Endothelial cell of umbilical vein (primary cell): ENCODE results near the gene ERGIC1. TPM values are rescaled to one million over a fixed set of nuclear protein-coding genes. Genes with fewer than 3 reads are reported as not detected.

ENCODE experiments used
- BruUV-seq: library from RNA; stranded (reverse); fragments of 400-500 nt; replicated peaks from 2 replicates; lab custom pipeline; 2021; lab: Mats Ljungman, UMichigan
- CTCF ChIA-PET: fragments of 300-600, 350-600 bp; sonication (Branson Sonifier 250); formaldehyde crosslinking; loops from one replicate; lab custom pipeline; 2021; ENCODE audit warnings: antibody characterized with exemption, inconsistent platforms; lab: Charles Lee
- POLR2A ChIA-PET: fragments of 300-600, 350-600 bp; sonication (Branson Sonifier 250); formaldehyde crosslinking; loops from one replicate; lab custom pipeline; 2021; ENCODE audit warnings: antibody characterized with exemption, inconsistent platforms; lab: Charles Lee
- DNase-seq: peaks from one replicate; pipeline ENCODE4 v3.0.0-alpha.2; 2011; ENCODE audit warnings: low read depth, low spot score
- FAIRE-seq: peaks from 2 replicates; lab custom pipeline; 2011; peaks lifted over from hg19 to GRCh38; lab: Jason Lieb, UNC
- H2AFZ ChIP-seq: 2 replicates; pipeline ENCODE4 v1.6.0; 2012; ENCODE audit warnings: low read depth, low read length, control low read depth, inconsistent platforms
- H3K27ac ChIP-seq: 2 replicates; pipeline ENCODE4 v1.5.1; 2011; ENCODE audit warnings: low read depth, mild to moderate bottlenecking, control low read depth, low read length, moderate library complexity; ENCODE audit not compliant: insufficient read depth
- H3K27me3 ChIP-seq, 2 experiments: 2 replicates each; pipeline versions ENCODE4 v1.6.0 to v1.6.1; 2011; ENCODE audit warnings: low read length in 2 of 2, mixed read lengths in 1 of 2; ENCODE audit not compliant: control insufficient read depth in 2 of 2, insufficient read depth in 2 of 2
- H3K36me3 ChIP-seq, 2 experiments: 2 replicates in 1 of 2; 3 replicates in 1 of 2; pipeline ENCODE4 v1.5.1; 2011; ENCODE audit warnings: low read length in 2 of 2, mild to moderate bottlenecking in 1 of 2, moderate library complexity in 1 of 2; ENCODE audit not compliant: control insufficient read depth in 2 of 2, insufficient read depth in 2 of 2; ENCODE audit errors: extremely low read depth in 1 of 2
- H3K4me1 ChIP-seq: 3 replicates; pipeline ENCODE4 v1.5.1; 2011; ENCODE audit warnings: mild to moderate bottlenecking, low read length; ENCODE audit not compliant: control insufficient read depth, insufficient read depth; ENCODE audit errors: extremely low read depth
- H3K4me2 ChIP-seq: 2 replicates; pipeline ENCODE4 v1.6.1; 2011; ENCODE audit warnings: low read length, control low read depth, mixed read lengths; ENCODE audit not compliant: insufficient read depth
- H3K4me3 ChIP-seq, 3 experiments: fragments of 200-600 bp in 1 of 3; sonication (generic), shearing (Covaris generic) in 1 of 3; replicated peaks in 1 of 3; 2 replicates each; pipeline ENCODE4 v1.5.1; 2011 to 2016; ENCODE audit warnings: control low read depth in 3 of 3, low read length in 3 of 3, mild to moderate bottlenecking in 2 of 3, inconsistent platforms in 1 of 3, low read depth in 1 of 3, moderate library complexity in 1 of 3; ENCODE audit not compliant: insufficient read depth in 1 of 3
- H3K79me2 ChIP-seq: 2 replicates; pipeline ENCODE4 v1.6.0; 2012; ENCODE audit warnings: low read length, inconsistent platforms; ENCODE audit not compliant: control insufficient read depth, insufficient read depth
- H3K9ac ChIP-seq: replicated peaks from 2 replicates; pipeline ENCODE3; 2011; ENCODE audit warnings: low read length, control low read depth; ENCODE audit not compliant: insufficient read depth; ENCODE audit errors: extremely low read depth
- H3K9me1 ChIP-seq: replicated peaks from 3 replicates; pipeline ENCODE4 v1.6.0; 2011; ENCODE audit warnings: mild to moderate bottlenecking, low read length; ENCODE audit not compliant: control insufficient read depth, insufficient read depth; ENCODE audit errors: extremely low read depth
- H3K9me3 ChIP-seq: replicated peaks from 2 replicates; pipeline ENCODE4 v1.5.1; 2012; ENCODE audit warnings: low read length, inconsistent platforms; ENCODE audit not compliant: control insufficient read depth, insufficient read depth
- H4K20me1 ChIP-seq: replicated peaks from 2 replicates; pipeline ENCODE3; 2011; ENCODE audit warnings: mild to moderate bottlenecking, low read length; ENCODE audit not compliant: control insufficient read depth, insufficient read depth; ENCODE audit errors: extremely low read depth
- EZH2 ChIP-seq: IDR thresholded peaks from 2 replicates; pipeline ENCODE4 v1.6.1; 2012; ENCODE audit warnings: borderline replicate concordance, low read depth, mild to moderate bottlenecking, moderate library complexity, low read length, inconsistent platforms; ENCODE audit not compliant: severe bottlenecking
- FOS ChIP-seq: IDR thresholded peaks from 2 replicates; pipeline ENCODE4 v1.6.1; 2011; ENCODE audit warnings: mild to moderate bottlenecking, low read length, moderate library complexity, borderline replicate concordance; ENCODE audit not compliant: insufficient read depth
- GATA2 ChIP-seq: IDR thresholded peaks from 2 replicates; pipeline ENCODE4 v1.7.0; 2011; ENCODE audit warnings: low read depth, mild to moderate bottlenecking, moderate library complexity, mixed read lengths, low read length; ENCODE audit not compliant: insufficient read length, insufficient read depth
- JUN ChIP-seq: IDR thresholded peaks from 2 replicates; pipeline ENCODE4 v1.6.1; 2011; ENCODE audit warnings: borderline replicate concordance, low read depth; ENCODE audit not compliant: insufficient read length, insufficient read depth
- MYC ChIP-seq: IDR thresholded peaks from one replicate; pipeline ENCODE4 v1.6.1; 2011; ENCODE audit warnings: mild to moderate bottlenecking, low read depth, low read length
- POLR2A ChIP-seq: IDR thresholded peaks from 2 replicates; pipeline ENCODE4 v1.6.1; 2012; ENCODE audit warnings: low read depth, mild to moderate bottlenecking, control low read depth, low read length
- POLR2AphosphoS5 ChIP-seq: IDR thresholded peaks from 2 replicates; pipeline ENCODE4 v1.6.1; 2012; ENCODE audit warnings: low read depth, mild to moderate bottlenecking, control low read depth, low read length, moderate library complexity; ENCODE audit not compliant: insufficient read depth
- dilution Hi-C: fragments of 300-500 bp; cut with MboI; formaldehyde crosslinking; loops from one replicate; pipeline ENCODE4 v1.15.0; 2019; ENCODE audit warnings: low sequenced_read_pairs; ENCODE audit not compliant: extremely low pct_ligation_motif_present
- intact Hi-C: fragments of 100-400 bp; cut with micrococcal nuclease; formaldehyde crosslinking; loops from one replicate; pipeline ENCODE4 v1.10.0; 2022
- polyA plus RNA-seq, 4 experiments: library from polyadenylated mRNA; depleted of rRNA in 3 of 4; stranded (reverse) in 3 of 4; unstranded in 1 of 4; fragments of >200 nt; gene quantifications; 2 replicates each; pipeline versions ENCODE4 v1.2.1 to v1.2.3, GENCODE V29; 2011 to 2012; ENCODE audit warnings: missing spikeins in 1 of 4
- total RNA-seq: library from RNA; stranded (reverse); gene quantifications from 2 replicates; pipeline ENCODE4 v1.2.3, GENCODE V29; 2021
- TF ChIP-seq, protein P1 (sequence below), 2 donors: IDR thresholded peaks; 1 replicate in 1 of 2; 2 replicates in 1 of 2; pipeline ENCODE4 v1.5.1; 2011; ENCODE audit warnings: low read length in 2 of 2, mild to moderate bottlenecking in 2 of 2, moderate library complexity in 2 of 2, control low read depth in 1 of 2, inconsistent platforms in 1 of 2, low read depth in 1 of 2; ENCODE audit not compliant: insufficient read depth in 1 of 2; ENCODE audit errors: extremely low read depth in 1 of 2
- TF ChIP-seq, protein P2 (sequence below): IDR thresholded peaks from 2 replicates; pipeline ENCODE4 v1.6.1; 2011; ENCODE audit not compliant: insufficient read depth, insufficient read length

ERGIC1 gene
- total and polyA plus RNA-seq, 2 donors (not counting 3 experiments of a cell fraction or from before 2014, with no cell fraction given) = 105 to 109 TPM

DNA sequence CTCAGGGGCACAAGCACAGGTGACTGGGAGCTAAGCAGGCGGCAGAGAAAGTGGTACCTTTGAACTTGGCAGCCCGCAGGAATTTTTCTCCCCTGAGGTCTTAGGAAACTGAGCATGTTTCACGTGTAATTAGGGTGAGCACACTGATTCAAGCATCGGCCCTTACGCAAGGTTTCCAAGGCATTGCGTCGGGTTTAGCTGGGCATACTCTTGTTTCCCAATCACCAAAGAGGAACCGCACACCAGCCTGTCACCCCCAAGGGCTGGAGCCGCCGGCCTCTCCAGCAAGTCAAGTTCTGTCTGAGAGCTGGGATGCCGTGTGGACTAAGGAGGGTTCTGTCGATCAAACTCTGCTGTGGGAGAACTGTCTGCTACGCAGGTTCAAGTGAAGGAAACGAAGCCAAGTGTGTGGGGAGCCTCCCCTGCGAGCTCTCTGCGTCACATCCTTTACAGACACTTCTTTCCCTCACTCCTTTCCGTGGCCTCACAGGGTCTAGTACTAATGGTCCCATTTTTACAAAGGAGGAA, 53.0 kb downstream of the ERGIC1 start:
- dilution Hi-C loops = no loop called here
- Histone ChIP-seq H3K9me1 (no peaks in the 10 kb centered on the region), H3K27ac (peak overlapping the region; percentile 94), H3K27me3 (no peaks in the 10 kb centered on the region), H3K4me1 (peaks cover 33% of the 10 kb centered on the region), H3K9me3 (no peaks in the 10 kb centered on the region), H4K20me1 (no peaks in the 10 kb centered on the region), H3K79me2 (peaks cover 16% of the 10 kb centered on the region), H3K4me3 (no peak overlapping the region), H3K36me3 (no peaks in the 10 kb centered on the region), H3K9ac (peak overlapping the region; percentile 76), H2AFZ (no peak overlapping the region), H3K4me2 (peak overlapping the region; percentile 26)
- no peak for TF ChIP-seq EZH2
- TF ChIP-seq, protein P1, sequence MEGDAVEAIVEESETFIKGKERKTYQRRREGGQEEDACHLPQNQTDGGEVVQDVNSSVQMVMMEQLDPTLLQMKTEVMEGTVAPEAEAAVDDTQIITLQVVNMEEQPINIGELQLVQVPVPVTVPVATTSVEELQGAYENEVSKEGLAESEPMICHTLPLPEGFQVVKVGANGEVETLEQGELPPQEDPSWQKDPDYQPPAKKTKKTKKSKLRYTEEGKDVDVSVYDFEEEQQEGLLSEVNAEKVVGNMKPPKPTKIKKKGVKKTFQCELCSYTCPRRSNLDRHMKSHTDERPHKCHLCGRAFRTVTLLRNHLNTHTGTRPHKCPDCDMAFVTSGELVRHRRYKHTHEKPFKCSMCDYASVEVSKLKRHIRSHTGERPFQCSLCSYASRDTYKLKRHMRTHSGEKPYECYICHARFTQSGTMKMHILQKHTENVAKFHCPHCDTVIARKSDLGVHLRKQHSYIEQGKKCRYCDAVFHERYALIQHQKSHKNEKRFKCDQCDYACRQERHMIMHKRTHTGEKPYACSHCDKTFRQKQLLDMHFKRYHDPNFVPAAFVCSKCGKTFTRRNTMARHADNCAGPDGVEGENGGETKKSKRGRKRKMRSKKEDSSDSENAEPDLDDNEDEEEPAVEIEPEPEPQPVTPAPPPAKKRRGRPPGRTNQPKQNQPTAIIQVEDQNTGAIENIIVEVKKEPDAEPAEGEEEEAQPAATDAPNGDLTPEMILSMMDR (IDR thresholded peaks at IDR 0.05; ENCODE audit: extremely low read depth in 1 of 2, insufficient read depth in 1 of 2, low read depth in 1 of 2, low read length in 2 of 2) = no peak
- no peak for TF ChIP-seq JUN
- no peak for TF ChIP-seq MYC
- TF ChIP-seq GATA2 = no peak
- no peak for TF ChIP-seq POLR2A
- no peak for TF ChIP-seq FOS
- TF ChIP-seq, protein P2, sequence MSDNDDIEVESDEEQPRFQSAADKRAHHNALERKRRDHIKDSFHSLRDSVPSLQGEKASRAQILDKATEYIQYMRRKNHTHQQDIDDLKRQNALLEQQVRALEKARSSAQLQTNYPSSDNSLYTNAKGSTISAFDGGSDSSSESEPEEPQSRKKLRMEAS = no peak
- no peak for TF ChIP-seq POLR2AphosphoS5
- CTCF ChIA-PET = interaction anchor here (0.8 to 1.9 kb wide), 7 partner anchors 8 to 170 kb away, joined by 3 to 9 read pairs (median 4); no protein-coding TSS in a partner anchor
- BruUV-seq = TSS peak; percentile 81
- POLR2A ChIA-PET = interaction anchor here (1.0 to 1.5 kb wide), 5 partner anchors 14 to 118 kb away, joined by 3 to 10 read pairs (median 5); partner anchors contain the start of gene DUSP1
- intact Hi-C loops = loop anchor here (1.0 kb wide), 3 partner anchors 8 to 28 kb away; no protein-coding TSS in a partner anchor
- peak; percentile 95 for FAIRE-seq
- peak; percentile 81 for DNase-seq
